ENCODE data around the gene LRP4.

LRP4 gene

DNA sequence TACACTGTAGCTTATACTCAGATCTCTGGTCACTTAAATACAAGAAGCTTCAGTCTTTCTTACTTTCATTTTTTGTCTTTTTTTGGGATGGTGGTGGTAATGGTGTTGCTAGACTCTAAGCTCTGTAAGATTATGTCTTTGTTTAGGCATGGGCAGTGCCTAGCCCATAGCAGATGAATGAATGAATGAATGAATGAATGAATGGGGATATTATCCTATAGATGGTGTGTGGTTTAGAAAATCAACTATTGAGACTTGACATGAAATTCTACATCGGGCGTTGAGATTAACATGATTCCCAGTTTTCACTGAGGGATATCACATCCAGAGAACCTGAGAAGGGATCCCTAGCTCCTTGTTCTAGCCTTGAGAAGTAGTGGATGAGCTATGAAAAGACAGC lies 62.5 kb downstream of the LRP4 start:
- TF ChIP-seq, protein P1, sequence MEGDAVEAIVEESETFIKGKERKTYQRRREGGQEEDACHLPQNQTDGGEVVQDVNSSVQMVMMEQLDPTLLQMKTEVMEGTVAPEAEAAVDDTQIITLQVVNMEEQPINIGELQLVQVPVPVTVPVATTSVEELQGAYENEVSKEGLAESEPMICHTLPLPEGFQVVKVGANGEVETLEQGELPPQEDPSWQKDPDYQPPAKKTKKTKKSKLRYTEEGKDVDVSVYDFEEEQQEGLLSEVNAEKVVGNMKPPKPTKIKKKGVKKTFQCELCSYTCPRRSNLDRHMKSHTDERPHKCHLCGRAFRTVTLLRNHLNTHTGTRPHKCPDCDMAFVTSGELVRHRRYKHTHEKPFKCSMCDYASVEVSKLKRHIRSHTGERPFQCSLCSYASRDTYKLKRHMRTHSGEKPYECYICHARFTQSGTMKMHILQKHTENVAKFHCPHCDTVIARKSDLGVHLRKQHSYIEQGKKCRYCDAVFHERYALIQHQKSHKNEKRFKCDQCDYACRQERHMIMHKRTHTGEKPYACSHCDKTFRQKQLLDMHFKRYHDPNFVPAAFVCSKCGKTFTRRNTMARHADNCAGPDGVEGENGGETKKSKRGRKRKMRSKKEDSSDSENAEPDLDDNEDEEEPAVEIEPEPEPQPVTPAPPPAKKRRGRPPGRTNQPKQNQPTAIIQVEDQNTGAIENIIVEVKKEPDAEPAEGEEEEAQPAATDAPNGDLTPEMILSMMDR (IDR thresholded peaks at IDR 0.05; ENCODE audit: low read depth, low read length): no peak

DNA sequence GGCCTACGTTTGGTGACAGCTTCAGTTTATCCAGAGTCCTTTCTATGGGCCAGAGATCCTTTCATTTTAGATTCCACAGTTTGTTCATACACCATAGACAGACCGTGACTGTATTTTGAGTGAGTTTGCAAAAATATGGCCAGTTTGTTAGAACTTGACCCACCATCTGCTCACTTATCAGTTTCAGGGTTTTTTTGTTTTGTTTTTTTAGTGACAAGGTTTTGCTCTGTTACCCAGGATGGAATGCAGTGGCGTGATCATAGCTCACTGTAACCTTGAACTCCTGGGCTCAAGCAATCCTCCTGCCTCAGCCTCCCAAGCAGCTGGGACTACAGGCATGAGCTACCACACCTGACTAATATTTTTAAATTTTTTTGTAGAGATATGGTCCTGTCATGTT lies 63.2 kb downstream of the LRP4 start:
- H3K36me3 ChIP-seq: peaks cover 21% of the 10 kb centered on the region
- no peak for DNase-seq
- H3K27me3 ChIP-seq (ENCODE audit: insufficient read depth, low read depth, severe bottlenecking): no peaks in the 10 kb centered on the region
- H3K27ac ChIP-seq: no peak overlapping the region
- H3K4me3 ChIP-seq (ENCODE audit: low read depth, low read length): no peak overlapping the region
- TF ChIP-seq, protein P1 (IDR thresholded peaks at IDR 0.05; ENCODE audit: low read depth, low read length): no peak
- no peaks in the 10 kb centered on the region for H3K9me3 ChIP-seq (ENCODE audit: severe bottlenecking)

More for the DNA sequence above, 62.5 kb downstream of the LRP4 start:
- no peaks in the 10 kb centered on the region for H3K27me3 ChIP-seq (ENCODE audit: insufficient read depth, low read depth, severe bottlenecking)
- H3K9me3 ChIP-seq (ENCODE audit: severe bottlenecking): no peaks in the 10 kb centered on the region
- H3K27ac ChIP-seq: no peak overlapping the region
- H3K4me3 ChIP-seq (ENCODE audit: low read depth, low read length): no peak overlapping the region
- peaks cover 28% of the 10 kb centered on the region for H3K36me3 ChIP-seq
- DNase-seq: no peak

DNA sequence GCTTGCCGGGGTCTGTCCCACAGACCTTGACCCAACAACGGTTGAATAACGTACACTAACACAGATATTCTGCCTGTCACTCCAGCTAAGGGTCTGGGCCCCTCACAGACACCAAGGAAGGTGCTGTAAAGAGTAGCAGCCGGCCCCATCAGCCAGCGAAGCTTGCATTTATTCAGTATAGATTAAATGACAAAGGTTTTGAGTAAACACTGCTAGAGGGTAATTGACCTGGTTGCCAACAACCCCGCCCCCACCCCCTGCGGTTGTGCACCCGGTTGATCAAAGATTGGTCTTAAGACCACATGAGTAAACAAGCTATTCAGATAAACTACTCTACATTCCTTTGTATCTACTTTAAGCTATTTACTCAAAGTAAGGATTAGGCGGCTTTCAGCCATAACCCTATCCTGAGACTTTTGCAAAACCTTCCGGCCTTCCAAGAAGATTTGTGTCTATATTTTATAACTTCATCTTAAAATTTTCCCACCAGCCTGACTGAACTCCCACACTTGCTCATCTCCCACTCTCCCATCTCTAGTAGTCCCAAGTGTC lies 67.4 kb downstream of the LRP4 start:
- Histone ChIP-seq H3K9me3 (ENCODE audit: severe bottlenecking) (no peaks in the 10 kb centered on the region), H3K4me3 (ENCODE audit: low read depth, low read length) (no peak overlapping the region), H3K36me3 (no peaks in the 10 kb centered on the region), H3K27me3 (ENCODE audit: insufficient read depth, low read depth, severe bottlenecking) (no peaks in the 10 kb centered on the region), H3K27ac (no peak overlapping the region)
- TF ChIP-seq, protein P1 (IDR thresholded peaks at IDR 0.05; ENCODE audit: low read depth, low read length): no peak
- DNase-seq: no peak

DNA sequence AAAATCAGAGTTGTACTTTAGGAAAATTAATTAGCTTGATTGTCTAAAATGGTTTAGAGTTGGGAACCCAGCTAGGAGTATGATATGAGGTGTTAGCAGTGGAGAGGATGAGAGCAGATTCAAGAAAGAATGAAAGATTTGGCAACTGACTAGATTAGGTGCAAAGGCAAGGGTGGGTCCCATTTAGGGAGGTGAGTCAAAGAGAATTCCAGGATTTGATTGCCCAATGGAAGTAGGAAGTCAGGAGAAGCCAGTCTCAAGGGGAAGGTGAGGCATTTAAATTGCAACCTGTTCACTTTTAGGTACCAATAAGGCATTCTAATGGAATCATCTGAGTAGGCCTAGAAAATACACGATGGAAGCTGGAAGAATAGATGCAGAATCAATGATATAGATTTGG lies 68.7 kb downstream of the LRP4 start:
- no peaks in the 10 kb centered on the region for H3K27me3 ChIP-seq (ENCODE audit: insufficient read depth, low read depth, severe bottlenecking)
- DNase-seq: no peak
- H3K4me3 ChIP-seq (ENCODE audit: low read depth, low read length): no peak overlapping the region
- 0 out of 2 replicates have a peak, but pooled peaks cover 3% of the 10 kb centered on the region for H3K36me3 ChIP-seq
- TF ChIP-seq, protein P1 (IDR thresholded peaks at IDR 0.05; ENCODE audit: low read depth, low read length): no peak
- no peaks in the 10 kb centered on the region for H3K9me3 ChIP-seq (ENCODE audit: severe bottlenecking)
- H3K27ac ChIP-seq: no peak overlapping the region

DNA sequence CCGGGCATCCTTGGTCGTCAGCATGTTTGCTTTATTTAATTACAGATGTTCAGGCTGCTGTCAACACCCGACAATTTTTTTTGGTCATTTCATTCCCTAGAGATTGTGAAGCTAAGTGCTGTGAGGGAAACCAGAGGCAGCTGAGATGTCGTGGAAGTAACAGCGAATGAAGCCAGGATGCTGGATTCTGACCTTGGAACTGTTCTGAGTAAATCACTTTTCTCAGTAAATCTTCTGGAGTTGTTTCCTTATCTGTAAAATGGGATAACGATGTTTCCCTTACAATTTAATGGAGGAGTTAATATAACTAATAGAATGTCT lies 71.9 kb downstream of the LRP4 start:
- Histone ChIP-seq H3K36me3 (peaks cover 17% of the 10 kb centered on the region), H3K9me3 (ENCODE audit: severe bottlenecking) (no peaks in the 10 kb centered on the region), H3K4me3 (ENCODE audit: low read depth, low read length) (peak overlapping the region; percentile 98), H3K27ac (peak overlapping the region; percentile 96), H3K27me3 (ENCODE audit: insufficient read depth, low read depth, severe bottlenecking) (no peaks in the 10 kb centered on the region)
- no peak for DNase-seq
- TF ChIP-seq, protein P1 (IDR thresholded peaks at IDR 0.05; ENCODE audit: low read depth, low read length): no peak

Measured in WERI-Rb-1 (cell line).